Coronary artery (tissue), 2 donors: ENCODE measurements around the gene MED13.

Experiments used
- DNase-seq: peaks from one replicate; pipeline ENCODE4 v3.0.0-alpha.2; 2017; ENCODE audit warnings: low spot score
- H3K27ac ChIP-seq, 2 donors: fragments of 200-600 bp; sonication (generic); one replicate each; pipeline ENCODE4 v1.5.1; 2016 to 2019
- H3K4me3 ChIP-seq: fragments of 200-600 bp; sonication (generic); 2 replicates; pipeline ENCODE4 v1.5.1; 2016; ENCODE audit warnings: mild to moderate bottlenecking, moderate library complexity
- CTCF ChIP-seq: fragments of 200-600 bp; sonication (generic); IDR thresholded peaks from one replicate; pipeline ENCODE4 v1.5.1; 2019; ENCODE audit warnings: antibody characterized with exemption

Gene MED13

DNA sequence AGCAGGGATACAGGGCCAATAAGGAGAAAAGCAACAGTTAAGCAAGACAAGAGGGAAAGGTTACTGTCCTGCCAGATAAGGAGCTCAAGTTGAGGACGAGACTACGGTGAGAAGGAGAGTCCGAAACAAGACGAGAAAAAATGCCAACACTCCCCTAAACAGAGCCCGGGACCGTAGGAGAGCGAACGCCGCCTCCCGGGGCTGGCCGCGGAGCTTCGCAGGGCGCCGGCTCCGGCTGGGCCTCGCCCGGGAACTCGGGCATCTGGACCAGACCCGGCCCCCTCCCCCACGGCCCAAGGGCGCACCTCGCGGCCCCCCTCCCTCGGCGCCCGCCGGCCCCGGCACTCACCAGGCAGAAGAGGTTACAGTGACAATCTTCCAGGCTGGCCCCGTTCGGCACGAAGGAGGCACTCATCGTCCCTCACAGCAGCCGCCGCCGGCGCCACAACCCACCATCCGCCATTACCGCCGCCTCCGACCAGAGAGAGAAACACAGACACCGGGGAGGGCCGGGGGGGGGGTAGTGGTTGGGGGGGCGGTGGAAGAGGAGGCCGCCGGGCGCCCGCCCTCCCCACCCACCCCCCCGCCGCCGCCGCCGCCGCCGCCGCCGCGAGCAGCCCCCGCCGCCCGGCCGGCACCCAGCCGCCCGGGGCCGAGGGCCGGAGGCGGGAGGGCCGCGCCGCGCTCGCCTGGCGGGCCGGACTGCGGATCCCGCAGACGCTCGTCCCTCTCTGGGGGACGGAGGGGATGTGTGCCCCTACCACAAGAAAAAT is at the start of gene MED13:
Gene MED13 (minus strand): TSS at position 488 of the 773 bp plus-strand sequence. CDS start 73 bp downstream, at position 415.
- Histone ChIP-seq H3K4me3 (peak within 1 kb of the TSS; percentile 94), H3K27ac (peak within 1 kb of the TSS; percentile 93 to 99)
- no peak for TF ChIP-seq CTCF
- DNase-seq: peak; percentile 85

DNA sequence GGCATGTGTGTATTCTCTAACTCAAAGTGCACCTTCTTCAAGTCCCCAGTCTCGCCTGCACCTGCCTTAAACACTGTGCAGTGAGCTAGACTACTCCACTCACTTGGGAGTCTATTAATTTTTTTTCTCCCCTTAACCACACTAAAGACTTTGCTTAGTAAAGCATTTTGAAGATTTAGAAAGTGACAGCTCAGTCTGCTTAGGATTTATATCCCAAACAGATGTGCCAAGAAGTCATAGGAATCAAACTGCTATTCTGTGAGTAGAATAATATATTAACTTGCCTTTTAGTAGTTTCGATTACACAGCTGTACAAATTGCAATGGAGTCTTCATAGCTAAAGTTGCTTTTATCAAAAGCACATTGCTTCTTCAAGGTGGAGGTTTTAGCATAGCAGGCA is 47.2 kb upstream of the MED13 start:
- H3K27ac ChIP-seq: no peak overlapping the region
- DNase-seq: no peak
- H3K4me3 ChIP-seq: no peak overlapping the region
- TF ChIP-seq CTCF: no peak

DNA sequence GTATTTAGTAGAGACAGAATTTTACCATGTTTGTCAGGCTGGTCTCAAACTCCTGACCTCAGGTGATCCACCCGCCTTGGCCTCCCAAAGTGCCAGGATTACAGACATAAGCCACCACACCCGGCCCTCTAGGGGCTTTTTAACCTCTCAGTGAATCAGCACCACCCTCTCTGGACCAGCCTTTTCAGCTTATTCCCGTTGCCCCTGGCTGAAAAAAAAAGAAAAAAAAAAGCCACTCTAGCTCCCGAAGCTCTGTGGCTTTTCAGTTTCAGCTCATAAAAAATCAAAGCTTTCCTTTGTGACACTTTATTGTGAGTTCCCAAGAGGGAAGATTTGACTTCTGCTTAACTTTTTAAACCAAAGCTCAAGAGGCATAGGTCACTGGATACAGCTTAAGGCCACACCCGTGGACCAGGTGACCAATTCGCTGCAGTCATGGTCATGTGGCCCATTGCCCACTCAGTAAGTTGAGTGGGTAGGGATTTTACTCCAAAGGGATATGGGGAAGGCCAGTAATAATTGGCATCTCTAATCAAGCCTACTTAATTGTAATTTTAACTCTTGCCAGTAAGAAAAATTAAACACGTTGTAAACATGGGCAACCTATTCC is 46.6 kb upstream of the MED13 start:
- H3K4me3 ChIP-seq: no peak overlapping the region
- no peak overlapping the region for H3K27ac ChIP-seq
- no peak for TF ChIP-seq CTCF
- no peak for DNase-seq

GRCh38 chr17:62110923-62111484 is 45.9 kb upstream of the MED13 start:
- no peak for TF ChIP-seq CTCF
- no peak overlapping the region for H3K27ac ChIP-seq
- H3K4me3 ChIP-seq: no peak overlapping the region
- no peak for DNase-seq

DNA sequence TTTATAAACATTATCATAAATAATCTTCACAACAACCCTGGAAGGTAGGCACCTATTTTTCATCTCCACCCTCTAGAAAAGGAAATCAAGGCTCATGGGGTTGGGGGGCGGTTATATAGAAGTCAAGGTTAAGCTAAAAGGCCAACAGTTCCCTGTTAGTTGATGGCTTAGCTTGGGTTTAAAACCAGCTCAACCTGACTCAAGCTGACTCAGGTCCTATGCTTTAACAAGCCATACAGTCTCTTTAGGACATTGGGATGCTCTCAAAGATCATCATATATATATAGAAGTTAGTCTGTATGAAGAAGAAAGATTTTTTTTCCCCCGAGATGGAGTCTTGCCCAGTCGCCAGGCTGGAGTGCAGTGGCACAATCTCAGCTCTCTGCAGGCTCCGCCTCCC is 44.8 kb upstream of the MED13 start:
- no peak overlapping the region for H3K4me3 ChIP-seq
- TF ChIP-seq CTCF: no peak
- no peak for DNase-seq
- H3K27ac ChIP-seq: no peak overlapping the region

DNA sequence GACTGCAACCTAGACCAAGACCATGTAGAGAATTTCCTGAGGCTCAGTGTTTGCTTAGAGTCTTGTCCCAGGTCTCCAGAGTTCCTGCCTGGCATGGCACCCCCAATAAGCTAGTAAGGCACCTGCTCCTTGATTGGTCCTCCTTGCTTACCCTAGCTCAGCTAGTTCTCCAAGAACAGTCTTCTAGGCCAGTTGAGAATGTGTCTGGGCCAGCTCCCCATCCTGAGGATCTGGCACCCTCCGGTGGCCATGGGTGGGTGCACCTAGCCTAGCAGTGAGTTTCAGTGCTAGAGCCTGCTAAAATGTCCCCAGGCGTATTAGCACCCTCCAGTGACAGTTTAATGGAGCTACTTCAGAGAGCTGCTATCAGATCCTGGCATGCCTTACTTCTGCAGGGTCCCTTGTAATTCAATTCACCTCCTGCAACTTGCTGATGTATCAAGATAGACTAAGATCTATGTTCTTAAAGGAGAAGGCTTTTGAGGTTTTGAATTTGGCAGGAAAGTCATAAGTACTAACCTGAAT is 44.4 kb upstream of the MED13 start:
- DNase-seq: no peak
- Histone ChIP-seq H3K4me3 (no peak overlapping the region), H3K27ac (no peak overlapping the region)
- TF ChIP-seq CTCF: no peak
